Measurements from ENCODE around the gene PPP1R37.

DNA sequence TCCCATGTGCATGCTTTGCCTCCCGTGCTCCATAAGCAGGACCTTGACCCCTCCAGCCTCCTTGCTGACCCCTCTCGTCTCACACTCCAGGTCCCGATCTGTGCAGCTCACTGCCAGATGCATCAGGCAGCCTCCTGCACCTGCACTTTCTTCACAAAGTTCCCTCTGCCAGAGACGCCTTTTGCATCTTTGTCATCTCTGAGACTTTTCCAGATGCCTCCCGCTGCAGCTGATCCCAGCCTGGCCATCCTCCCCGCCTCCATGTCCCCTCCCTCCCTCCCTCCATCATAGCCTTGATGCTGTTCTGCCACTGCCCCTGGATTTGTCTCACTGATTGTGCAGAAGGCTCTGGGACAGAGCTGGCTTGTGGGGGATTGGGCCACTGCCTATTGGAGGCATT is 29.9 kb downstream of the PPP1R37 start:
- TF ChIP-seq, protein P1, sequence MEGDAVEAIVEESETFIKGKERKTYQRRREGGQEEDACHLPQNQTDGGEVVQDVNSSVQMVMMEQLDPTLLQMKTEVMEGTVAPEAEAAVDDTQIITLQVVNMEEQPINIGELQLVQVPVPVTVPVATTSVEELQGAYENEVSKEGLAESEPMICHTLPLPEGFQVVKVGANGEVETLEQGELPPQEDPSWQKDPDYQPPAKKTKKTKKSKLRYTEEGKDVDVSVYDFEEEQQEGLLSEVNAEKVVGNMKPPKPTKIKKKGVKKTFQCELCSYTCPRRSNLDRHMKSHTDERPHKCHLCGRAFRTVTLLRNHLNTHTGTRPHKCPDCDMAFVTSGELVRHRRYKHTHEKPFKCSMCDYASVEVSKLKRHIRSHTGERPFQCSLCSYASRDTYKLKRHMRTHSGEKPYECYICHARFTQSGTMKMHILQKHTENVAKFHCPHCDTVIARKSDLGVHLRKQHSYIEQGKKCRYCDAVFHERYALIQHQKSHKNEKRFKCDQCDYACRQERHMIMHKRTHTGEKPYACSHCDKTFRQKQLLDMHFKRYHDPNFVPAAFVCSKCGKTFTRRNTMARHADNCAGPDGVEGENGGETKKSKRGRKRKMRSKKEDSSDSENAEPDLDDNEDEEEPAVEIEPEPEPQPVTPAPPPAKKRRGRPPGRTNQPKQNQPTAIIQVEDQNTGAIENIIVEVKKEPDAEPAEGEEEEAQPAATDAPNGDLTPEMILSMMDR (IDR thresholded peaks at IDR 0.05), result no peak
- no peak for TF ChIP-seq POLR2A (IDR thresholded peaks at IDR 0.05)

All from thyroid gland (tissue), 4 donors.